NK-92 (cell line): Measurements from ENCODE around the gene DNHD1.

Experiments
- DNase-seq: peaks from one replicate; lab custom pipeline; 2025; ENCODE audit not compliant: unreplicated experiment; lab: John Stamatoyannopoulos, UW

DNHD1 gene, protein sequence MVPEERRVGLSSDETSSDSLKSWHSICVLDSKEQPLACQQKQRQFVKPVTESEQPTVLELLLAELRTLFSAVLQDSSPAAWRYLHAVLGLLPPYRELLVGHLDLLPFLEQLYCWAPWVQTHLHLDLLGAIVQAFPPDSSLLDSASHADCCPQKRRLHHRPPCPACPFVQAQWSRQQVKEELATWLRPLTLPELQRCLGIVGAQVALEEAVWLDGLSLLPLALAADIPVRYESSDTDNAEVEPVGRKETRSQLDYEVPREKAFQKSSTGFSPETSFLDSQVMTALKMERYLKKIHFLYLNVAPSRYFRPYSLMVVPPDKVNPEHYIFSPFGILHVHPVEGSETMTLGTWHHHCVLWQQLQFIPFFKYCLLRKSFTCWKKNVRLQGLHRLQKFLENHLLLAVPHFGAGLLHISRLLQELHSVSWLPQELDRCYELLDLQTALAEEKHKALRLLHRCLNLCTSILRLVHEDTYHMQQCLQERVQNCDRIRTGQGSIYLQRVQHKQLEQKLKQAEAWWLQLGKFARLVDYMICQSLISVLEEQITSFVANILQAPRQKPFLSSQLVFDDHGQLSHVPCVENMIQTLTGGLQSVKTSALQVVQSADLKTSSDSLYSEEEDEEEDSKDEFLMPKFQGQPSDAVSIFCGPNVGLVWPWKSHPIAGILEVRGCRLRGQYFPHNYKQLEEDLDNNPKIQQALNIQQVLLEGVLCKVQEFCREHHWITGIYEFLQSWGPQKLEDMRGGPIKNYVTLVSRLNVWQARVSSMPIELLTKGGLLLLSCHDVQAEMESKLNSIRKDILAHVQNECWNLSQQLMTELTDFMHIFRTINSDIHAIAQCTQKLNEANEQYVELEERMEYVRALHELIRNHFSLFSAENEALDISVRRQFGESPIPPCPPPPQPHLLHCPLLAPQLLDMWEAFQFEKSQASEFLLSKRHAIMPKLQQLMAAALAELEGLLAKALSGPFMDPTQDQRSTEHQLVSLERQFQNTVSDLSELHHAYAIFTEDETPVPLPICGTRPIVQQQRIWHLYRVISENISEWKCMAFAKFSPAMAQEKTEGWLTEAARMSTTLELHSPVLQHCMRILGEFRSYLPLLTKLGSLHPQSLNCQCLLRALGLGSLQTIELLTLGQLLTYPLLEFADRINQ (N-terminal part only)

DNA sequence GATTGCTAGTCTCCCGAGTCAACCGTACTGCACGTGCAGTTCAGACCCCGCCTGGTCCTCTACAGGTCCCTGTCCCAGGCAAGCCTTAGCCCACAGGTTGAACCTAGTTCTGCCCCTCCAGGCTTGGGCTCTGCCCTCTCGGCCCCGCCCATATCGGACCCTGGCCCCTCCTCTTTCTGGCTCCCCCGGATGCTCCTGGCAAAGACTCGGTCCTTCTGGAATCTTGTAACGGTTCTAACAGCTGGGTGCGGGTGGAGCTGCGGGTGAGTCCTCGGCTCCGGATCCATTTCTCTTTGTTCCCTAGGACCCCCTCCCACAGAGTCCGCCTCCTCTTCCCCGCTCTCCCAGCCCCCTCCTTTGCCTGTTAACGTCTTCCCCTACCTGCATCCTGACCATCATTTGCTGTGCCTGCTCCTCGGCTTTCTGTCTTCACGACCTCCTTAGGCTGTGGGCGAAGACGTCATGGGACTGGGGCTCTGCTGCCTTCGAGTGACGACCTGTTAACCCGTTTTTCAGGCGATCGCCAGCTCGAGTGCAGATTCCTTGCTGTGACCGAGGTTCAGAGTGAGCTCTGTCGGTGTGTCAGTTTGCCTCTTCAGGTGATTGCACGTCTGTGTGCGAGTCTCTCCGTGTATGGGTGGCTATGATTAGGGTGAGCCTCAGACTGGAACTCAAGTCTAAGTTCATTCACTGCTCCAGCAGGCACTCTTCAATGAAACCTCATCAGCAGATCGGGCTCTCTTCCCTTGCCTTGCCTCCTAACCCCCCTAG is at the start of gene DNHD1:
Gene DNHD1, plus strand, starts transcription at position 212 of the 771 bp plus-strand sequence. CDS start 936 bp downstream, outside the sequence.
- no peak for DNase-seq

DNA sequence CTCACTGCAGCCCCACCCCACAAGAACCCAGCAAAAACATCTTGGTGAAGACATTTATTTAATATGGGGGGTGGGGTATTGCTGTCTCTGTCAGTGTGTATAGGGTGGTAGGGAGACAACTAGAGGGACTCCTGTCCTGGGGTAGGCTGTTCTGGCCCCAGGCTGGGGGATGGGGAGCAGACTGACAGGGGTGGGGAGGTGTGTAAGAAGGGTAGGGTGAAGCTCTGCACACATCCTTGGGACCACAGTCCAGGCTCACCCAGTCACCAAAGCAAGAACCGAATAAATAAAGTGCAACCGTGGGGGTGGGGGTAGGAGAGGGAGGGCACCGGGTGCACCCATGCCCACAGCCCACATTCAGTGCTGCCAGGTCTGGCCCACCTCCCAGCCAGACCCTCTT is 48.5 kb upstream of the DNHD1 start:
- no peak for DNase-seq

DNA sequence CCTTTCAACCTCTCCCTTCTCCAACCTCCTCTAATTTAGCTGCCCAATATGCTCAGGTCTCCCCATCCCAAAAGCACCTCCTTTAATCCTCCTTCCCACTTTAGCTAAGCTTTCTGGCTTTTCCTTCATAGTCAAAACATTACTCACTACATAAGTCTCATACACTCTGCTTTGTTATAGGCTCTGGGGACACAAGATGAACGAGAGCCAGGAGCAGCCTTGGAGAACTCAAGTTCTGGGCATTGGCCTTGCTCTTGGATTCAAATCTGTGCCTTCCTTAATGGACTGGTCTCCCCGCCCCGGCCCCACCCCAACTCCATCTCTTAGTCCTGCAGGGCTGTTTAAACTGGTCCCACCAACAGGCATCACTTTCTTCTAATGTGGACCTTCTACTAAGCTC is 44.9 kb upstream of the DNHD1 start:
- DNase-seq = no peak

DNA sequence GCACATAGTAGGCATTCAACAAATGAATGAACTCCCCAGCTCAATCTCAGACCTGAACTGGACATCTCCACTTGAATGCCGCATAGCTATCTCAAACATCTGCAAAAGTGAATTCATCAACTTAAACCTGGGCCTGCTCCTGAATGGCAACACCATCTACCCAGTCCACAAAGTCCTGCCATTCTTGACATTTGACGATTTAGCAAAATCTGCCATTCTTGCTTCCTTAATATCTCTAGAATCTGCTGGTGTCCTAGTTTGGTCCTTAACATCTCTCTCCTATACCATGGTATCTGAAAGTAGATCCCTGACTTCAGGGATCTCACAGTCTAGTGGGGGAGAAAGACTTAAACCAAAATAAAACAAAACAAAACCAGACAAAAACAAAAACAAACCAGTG is 43.9 kb upstream of the DNHD1 start:
- no peak for DNase-seq

DNA sequence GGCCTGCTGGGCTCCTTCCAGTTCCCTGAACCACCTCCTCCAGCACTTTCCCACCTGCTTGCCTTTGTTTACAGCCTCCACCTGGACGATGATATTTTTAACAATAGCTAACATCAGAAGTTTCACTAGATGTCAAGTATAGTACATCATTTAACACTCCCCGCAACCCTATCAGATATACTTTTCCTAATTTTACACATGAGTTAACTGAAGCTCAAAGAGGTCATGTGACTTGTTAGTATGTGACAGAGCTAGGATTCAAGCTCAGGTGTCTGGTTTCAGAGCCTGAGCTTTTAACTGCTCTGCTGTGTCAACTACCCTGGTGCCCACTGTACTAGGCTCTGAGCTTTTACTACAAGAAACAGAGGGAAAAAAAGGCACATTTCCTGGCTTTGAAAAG is 42.0 kb upstream of the DNHD1 start:
- DNase-seq = no peak

DNA sequence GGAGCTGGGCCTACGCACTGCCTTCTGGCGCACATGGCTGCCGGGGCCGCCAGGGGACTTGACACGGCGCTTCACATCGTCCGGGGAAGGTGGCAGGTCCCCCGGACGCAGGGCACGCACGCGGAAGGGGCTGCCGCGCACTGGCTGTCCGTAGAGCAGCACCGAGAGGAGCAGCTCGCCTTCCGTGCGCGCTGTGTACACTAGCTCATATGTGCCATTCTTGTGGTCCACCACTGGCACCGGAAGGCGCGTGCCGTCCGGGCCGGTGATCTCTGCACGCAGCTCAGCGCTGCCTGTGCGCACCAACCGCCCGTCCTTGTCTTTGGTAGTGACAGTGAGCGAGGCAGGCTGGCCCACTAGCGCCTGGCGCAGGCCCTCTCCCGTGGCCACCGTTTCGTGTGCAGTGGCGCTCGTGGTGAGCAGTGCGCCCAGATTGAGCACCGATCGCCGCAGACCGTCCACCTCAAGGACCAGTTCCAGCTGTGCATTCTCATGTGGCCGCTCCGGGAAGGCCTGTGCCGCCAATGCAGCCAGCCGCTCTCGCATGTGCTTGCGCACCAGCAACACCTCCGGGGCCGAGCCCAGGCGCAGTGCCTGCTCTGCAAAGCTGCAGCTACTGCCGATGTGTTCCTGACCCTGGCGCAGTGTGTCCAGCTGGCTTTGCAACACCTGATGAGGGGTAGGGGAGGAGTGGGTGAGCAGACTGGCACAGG is 40.6 kb upstream of the DNHD1 start:
- no peak for DNase-seq

DNA sequence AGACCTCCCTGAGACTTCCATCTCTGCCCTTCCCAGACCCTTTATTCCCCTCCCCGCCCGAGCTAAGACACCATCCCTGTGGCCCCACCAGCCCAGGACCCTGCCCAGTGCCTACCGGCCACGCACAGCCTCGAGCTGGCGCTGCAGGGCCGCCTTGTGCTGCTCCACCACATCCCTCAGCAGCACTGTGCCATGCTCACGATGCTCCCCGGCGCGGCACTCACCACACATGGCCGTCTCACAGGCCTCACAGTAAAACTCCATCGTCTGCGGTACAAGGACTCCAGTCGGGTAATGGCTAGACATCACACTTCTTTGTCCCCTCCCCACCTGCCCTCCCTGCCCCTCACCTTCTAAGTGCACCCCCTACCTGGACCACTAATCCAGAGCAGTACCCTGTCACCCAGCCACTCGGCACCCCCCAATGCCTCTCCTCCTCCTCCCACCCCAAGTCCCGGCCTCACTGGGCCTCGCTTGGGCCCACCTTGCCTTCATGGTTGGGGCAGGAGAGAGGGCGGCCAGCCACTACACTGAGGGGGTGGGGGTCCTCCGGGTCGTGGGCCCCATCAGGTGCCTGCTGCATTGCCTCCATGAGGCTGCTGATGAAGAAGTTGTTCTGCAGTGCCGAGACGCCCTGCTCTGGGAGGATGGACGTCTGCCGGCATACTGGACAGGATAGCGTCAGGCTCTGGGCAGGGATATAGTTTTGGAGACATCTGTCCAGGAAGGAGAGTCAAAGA is 39.3 kb upstream of the DNHD1 start:
- no peak for DNase-seq

DNA sequence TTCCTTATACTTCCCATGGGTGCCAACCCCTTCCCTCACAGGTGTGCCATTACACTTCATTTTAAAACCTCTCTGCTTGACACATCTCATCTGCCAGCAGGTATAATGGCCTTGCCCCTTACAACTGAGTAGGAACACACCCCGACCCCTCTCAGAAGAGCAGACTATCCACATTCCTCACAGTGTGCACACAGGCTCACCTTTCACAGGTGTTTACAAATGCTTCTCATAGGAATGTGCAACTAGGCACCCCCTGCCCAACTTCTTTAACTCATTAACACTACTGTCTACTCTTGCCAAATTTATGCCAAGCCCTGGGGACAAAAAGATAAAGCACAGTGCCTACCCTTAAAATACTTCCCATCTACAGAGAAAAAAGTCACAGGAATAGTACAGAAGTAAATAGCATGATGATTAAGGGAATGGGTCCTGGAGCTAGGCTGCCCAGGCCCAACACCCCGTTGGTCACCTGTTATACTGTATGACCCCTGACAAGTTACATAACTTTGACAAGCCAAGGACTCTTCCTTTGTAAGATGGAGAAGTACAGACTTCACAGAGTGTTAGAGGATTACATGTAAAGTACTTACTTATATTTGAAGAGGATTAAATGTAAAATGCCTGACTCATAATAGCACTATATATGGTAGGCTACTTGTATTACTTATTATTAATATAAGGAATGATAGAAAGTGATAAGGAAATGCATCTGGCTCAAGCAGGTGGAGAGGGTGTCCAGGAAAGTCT is 38.6 kb upstream of the DNHD1 start:
- DNase-seq = no peak

DNA sequence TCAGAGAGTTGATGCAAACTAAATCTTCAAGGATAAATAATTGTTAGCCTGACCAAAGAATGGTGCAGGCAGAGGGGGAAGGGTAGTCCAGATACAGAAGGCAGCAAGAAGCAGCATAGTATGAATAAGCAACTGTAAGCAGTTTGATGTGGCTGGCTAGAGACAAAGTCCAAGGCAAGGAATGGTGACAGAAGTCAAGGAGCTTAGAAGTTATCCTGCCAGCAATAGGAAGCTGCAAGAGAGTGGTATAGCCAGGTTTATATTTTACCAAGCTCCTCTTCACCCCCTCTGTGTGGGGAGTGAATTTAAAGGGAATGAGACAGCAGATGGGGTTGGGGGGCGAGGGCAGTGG is 38.0 kb upstream of the DNHD1 start:
- no peak for DNase-seq

DNA sequence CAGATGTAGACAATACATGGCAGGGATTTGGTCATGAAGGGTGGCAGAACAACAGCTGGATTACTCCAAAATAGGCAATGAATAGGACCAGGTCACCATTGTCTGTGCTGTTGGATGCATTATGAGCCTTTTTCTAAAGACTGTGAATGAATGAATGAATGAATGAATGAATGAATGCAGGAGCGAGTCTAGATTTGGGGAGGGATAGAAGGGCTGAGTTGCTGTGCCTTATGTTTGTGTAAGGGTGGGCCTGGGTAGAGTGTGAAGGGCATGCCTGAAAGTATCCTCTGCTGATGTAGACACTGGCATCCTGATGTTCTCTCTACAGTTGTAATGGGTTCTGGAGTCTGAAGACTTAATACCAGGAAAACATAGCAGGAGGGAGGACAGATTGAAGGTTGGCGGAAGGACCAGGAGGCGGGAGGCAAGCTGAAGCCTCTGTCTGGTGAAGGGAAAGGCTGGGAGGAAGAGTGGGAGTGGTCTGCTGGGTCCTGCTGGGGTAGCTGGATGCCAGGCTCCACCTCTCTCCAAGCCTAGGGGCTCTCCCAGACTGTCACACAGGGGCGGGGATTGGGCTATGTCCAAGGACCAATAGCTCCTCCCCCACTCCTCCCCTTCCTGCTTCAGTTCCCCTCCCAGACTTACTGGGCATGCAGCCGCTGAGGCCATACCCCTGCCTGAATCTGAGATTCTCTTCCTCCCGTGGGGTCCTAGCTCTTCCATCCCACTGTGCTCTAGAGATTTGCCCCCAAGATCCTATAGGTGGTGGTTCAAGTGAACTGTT is 28.2 kb upstream of the DNHD1 start:
- DNase-seq = no peak

DNA sequence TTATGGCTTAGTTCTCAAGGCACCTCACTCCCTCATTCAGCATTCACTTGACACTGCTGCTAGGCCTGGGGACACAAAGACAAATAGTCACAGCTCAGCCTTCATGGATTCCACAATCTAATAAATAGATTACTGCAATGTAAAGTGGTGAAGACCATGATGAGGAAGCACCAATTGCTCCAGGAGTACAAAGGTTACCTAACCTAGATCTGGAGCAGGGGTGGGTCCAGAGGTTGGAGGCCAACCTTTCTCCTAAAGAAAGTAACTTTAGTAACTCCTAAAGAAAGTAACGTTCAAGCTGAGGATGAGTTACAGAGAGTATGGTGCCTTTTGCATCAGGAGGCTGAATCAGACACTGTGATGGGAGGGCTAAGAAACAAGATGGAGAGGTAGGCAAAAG is 27.5 kb upstream of the DNHD1 start:
- no peak for DNase-seq

DNA sequence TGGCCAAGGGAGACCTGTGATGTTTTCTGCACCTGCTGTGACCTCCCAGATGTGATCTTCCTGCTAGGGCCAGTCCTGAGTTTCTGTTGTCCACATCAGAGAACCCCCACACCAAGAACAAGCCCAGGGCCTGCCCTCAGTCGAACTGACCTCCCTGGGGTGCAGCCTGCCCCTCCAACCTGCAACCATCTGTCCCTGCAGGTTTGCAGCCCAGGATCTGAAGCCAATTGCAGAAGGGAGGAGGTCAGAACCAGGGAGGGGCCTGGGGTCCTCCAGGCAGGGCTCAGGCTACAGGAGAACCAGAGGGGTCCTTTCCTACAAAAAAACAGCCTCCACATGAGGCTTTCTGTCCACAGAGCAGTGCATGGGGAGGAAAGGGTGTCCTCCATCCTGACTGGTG is 24.1 kb upstream of the DNHD1 start:
- no peak for DNase-seq

DNA sequence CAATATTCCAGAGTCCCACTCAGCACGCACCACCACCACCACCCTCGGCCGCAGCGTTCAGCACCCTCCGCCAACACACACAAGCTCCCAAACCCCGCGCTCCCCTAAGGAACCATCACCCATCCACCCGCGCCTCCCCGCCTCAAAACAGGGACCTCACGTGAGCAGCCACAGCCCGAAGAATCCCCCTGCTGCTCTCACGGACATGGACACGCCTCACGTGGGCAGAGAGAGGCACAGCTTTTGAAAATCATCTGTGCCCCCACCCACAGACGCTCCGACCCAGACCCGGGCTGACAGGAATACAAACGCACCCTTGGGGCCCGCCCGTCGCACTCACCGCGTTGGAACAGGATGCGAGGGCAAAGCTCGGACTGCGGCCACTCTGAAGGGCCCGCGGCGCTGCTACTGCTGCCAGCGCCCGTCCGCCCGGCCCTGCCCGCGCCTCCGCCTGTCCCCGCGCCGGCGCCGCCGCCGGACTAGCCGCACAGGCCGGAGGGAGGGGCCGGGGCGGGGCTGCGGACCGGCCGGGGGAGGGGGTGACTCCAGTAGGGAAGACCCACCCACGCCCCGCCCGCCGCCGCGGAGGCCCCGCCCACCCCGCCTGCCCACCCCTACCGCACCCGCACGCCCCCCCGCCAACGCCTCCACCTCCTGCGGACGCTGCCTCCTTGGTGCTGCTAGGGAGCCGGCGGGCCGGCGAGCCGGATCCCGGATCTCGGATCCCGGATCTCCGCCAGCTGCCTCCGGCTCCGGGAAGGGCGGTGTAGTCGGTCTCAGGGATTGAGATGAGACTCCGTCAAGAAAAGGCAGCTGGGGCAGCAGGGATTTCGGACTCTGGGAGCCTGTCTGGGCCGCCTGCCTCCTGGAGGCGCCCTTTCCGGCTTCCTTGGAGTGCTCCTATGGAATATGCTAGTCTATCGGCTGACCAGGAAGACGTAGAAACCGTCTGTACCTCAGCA is 23.3 kb upstream of the DNHD1 start, which contains the start of gene TRIM3:
Gene TRIM3, minus strand, starts transcription at position 491 of the 962 bp plus-strand sequence. CDS start 8,246 bp downstream, outside the sequence.
- DNase-seq = no peak

DNA sequence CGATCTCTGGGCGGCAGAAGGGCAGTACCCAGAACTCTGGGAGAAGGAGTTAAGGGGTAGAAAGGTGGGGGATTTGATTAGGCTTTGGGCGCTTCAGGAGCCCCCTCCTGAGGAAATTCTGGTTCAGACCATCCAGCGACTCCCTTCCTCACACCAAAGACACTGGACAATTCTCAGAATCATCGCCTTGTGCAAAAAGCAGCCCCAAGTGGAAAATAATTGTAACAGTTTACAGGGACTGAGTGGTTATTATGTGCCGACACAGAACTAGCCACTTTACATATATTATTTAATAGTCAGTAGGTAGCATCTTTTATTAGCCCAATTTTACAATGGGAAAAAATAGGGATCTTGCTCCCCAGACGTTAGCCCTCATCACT is 22.7 kb upstream of the DNHD1 start:
- DNase-seq = no peak

DNA sequence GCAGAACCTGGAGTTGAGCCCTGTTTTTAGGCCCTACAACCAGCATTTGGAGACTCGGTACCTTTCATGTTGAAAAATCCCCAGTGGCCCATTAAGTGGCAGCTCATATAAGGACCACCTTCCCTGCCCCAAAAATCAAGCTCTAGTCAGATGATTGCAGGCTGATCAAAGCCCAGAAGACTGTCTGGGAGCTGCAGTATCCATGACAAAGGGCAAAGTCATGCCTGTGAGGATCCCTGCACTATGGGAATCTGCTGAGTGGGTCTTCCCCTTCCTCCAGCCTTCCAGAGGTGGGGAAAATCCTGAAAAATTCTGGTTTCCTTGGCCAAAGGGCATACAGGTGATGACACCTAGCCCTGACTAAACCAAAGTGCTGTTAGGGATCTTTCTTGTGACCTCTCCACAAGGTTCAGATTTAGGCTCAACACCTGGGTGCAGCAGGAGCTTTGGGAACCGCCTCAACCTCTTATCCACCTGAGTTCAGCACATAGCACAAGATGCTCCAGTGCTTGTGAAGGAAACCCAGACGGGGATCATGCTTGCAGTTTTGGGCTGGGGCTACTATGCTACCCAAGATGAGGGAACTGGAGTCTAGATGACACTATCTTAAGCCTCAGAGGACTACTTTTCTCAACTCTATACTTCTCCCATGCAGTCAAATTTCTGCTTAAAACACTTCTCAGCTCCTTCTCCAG is 22.1 kb upstream of the DNHD1 start:
- no peak for DNase-seq

DNA sequence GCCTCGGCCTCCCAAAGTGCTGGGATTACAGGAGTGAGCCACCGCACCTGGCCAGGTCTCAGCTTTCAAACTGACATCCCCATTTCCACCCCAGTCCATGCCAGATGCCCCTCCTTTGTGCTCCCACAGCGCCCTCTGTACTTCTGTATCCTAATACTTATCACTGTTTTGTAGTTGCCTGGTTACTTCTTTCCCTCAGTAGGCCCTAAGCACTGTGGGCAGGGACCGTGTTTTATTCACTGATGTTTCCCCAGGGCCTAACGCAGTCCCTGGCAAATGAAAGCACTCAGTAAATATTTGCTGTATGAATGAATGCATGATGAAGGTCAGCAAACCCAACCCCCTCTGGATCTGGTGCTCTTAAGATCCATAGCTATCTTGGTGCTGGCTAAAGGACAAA is 21.1 kb upstream of the DNHD1 start:
- no peak for DNase-seq
